HG02943 (cell line): ENCODE data around the gene CYBA.

Experiments used
- ATAC-seq: cut with Tn5 transposase; IDR thresholded peaks from one replicate; pipeline ENCODE4 v1.9.1; 2021; ENCODE audit warnings: mild to moderate bottlenecking, low read depth, moderate library complexity; ENCODE audit not compliant: unreplicated experiment

CYBA gene

GRCh38 chr16:88647178-88648070 lies 3.4 kb downstream of the CYBA start:
- no peak for ATAC-seq

GRCh38 chr16:88646345-88647034 lies 4.4 kb downstream of the CYBA start:
- no peak for ATAC-seq

GRCh38 chr16:88645941-88646340 lies 4.9 kb downstream of the CYBA start:
- no peak for ATAC-seq

- ATAC-seq = no peak
Observed at GRCh38 chr16:88645455-88645854, 5.4 kb downstream of the CYBA start.

GRCh38 chr16:88643644-88643932 lies 7.3 kb downstream of the CYBA start:
- no peak for ATAC-seq

- ATAC-seq = no peak
Observed at GRCh38 chr16:88642881-88643643, 7.8 kb downstream of the CYBA start.

- no peak for ATAC-seq
Observed at GRCh38 chr16:88640498-88641247, 10.2 kb downstream of the CYBA start.

- no peak for ATAC-seq
Observed at GRCh38 chr16:88640039-88640495, 10.8 kb downstream of the CYBA start.

GRCh38 chr16:88639231-88640038 lies 11.4 kb downstream of the CYBA start:
- ATAC-seq = no peak

GRCh38 chr16:88638323-88639230 lies 12.3 kb downstream of the CYBA start, which contains the start of gene IL17C:
Gene IL17C, plus strand, starts transcription at chr16:88638572. Its CDS starts 70 bp downstream, at chr16:88638642.
- no peak for ATAC-seq

- no peak for ATAC-seq
Observed at GRCh38 chr16:88636488-88637265, 14.2 kb downstream of the CYBA start.

- no peak for ATAC-seq
Observed at GRCh38 chr16:88635671-88636319, 15.1 kb downstream of the CYBA start.

GRCh38 chr16:88634994-88635670 lies 15.7 kb downstream of the CYBA start:
- ATAC-seq = no peak

GRCh38 chr16:88634141-88634993 lies 16.5 kb downstream of the CYBA start:
- ATAC-seq = no peak

GRCh38 chr16:88633684-88634140 lies 17.1 kb downstream of the CYBA start:
- ATAC-seq = no peak

- no peak for ATAC-seq
Observed at GRCh38 chr16:88632587-88632930, 18.3 kb downstream of the CYBA start.
